Subcutaneous abdominal adipose tissue (tissue), 5 donors: ENCODE results near the gene L1CAM.

ENCODE experiments used
- H3K27ac ChIP-seq: one replicate; pipeline ENCODE4 v1.7.0; 2013; ENCODE audit warnings: low read depth, mild to moderate bottlenecking, inconsistent platforms, low read length, moderate library complexity
- H3K27me3 ChIP-seq, 5 donors: one replicate each; pipeline ENCODE4 v1.7.0; 2013; ENCODE audit warnings: low read length in 5 of 5, inconsistent platforms in 1 of 5; ENCODE audit not compliant: control insufficient read depth in 5 of 5, insufficient read depth in 4 of 5
- H3K36me3 ChIP-seq, 5 donors: one replicate each; pipeline ENCODE4 v1.7.0; 2013; ENCODE audit warnings: low read length in 5 of 5; ENCODE audit not compliant: control insufficient read depth in 5 of 5, insufficient read depth in 5 of 5
- H3K4me1 ChIP-seq, 5 donors: one replicate each; pipeline ENCODE4 v1.7.0; 2013; ENCODE audit warnings: low read length in 5 of 5, mild to moderate bottlenecking in 3 of 5, moderate library complexity in 1 of 5; ENCODE audit not compliant: control insufficient read depth in 5 of 5, insufficient read depth in 5 of 5
- H3K4me3 ChIP-seq, 5 donors: one replicate each; pipeline ENCODE4 v1.7.0; 2013; ENCODE audit warnings: low read length in 5 of 5, low read depth in 1 of 5
- H3K9ac ChIP-seq, 5 donors: one replicate each; pipeline ENCODE4 v1.7.0; 2013; ENCODE audit warnings: low read length in 5 of 5, mild to moderate bottlenecking in 4 of 5, moderate library complexity in 3 of 5
- H3K9me3 ChIP-seq, 5 donors: one replicate each; pipeline ENCODE4 v1.7.0; 2013; ENCODE audit warnings: low read length in 5 of 5; ENCODE audit not compliant: control insufficient read depth in 5 of 5
- donor health status: healthy.
- donor health status: healthy.
- donor health status: healthy.
- donor health status: healthy.
- donor health status: healthy.

L1CAM gene, protein sequence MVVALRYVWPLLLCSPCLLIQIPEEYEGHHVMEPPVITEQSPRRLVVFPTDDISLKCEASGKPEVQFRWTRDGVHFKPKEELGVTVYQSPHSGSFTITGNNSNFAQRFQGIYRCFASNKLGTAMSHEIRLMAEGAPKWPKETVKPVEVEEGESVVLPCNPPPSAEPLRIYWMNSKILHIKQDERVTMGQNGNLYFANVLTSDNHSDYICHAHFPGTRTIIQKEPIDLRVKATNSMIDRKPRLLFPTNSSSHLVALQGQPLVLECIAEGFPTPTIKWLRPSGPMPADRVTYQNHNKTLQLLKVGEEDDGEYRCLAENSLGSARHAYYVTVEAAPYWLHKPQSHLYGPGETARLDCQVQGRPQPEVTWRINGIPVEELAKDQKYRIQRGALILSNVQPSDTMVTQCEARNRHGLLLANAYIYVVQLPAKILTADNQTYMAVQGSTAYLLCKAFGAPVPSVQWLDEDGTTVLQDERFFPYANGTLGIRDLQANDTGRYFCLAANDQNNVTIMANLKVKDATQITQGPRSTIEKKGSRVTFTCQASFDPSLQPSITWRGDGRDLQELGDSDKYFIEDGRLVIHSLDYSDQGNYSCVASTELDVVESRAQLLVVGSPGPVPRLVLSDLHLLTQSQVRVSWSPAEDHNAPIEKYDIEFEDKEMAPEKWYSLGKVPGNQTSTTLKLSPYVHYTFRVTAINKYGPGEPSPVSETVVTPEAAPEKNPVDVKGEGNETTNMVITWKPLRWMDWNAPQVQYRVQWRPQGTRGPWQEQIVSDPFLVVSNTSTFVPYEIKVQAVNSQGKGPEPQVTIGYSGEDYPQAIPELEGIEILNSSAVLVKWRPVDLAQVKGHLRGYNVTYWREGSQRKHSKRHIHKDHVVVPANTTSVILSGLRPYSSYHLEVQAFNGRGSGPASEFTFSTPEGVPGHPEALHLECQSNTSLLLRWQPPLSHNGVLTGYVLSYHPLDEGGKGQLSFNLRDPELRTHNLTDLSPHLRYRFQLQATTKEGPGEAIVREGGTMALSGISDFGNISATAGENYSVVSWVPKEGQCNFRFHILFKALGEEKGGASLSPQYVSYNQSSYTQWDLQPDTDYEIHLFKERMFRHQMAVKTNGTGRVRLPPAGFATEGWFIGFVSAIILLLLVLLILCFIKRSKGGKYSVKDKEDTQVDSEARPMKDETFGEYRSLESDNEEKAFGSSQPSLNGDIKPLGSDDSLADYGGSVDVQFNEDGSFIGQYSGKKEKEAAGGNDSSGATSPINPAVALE

DNA sequence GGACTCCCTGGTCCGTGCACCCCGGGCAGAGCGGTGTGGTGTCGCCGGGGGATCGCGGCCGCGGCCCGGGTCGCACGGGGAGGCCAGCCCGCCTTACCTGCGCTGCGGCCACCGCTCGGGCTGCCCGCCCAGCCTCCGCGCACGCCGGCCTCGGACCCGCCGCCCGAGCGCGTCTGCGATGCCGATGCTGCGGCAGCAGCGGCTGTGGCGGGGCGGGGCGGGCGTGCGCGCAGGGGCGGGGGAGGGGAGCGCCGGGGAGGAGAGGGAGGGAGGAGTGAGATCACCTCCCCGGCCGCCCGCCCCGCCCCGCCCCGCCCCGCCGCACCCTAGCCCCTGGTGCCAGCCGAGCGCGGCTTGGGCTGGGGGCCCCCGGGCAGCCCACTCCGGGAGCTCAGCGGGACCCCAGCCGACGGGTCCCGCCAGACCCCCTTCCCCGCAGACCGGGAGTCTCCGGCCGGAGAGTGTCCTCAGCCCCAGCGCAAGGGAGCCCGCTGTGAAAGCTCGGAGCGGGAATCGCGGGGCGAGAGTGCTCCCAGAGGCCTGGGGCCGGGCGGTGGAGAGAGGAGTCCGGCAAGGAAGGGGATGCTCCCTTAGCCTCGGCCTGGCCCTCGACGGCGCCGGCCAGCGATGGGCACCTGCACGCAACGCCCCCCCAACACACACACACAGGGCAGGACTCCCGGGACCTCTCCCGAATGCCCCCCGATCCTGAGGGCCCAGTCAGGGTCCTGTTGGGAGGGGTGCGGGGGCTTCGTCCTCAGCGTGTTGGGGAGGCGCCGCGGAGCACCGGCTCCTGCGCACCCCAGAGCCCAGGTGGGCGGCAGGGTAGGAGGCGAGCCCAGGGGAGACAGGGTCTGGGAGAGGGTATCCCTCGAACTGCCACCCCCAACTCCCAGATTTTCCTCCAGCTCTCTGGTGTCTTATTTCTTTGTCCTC is at the start of gene L1CAM:
TSS of gene L1CAM (minus strand) at position 206 of the 936 bp plus-strand sequence. CDS start 10,337 bp downstream, outside the sequence.
- H3K4me3 ChIP-seq, result no peak within 1 kb of the TSS
- H3K36me3 ChIP-seq, result no peaks in the 10 kb centered on the region
- H3K27ac ChIP-seq, result no peak within 1 kb of the TSS
- H3K9ac ChIP-seq, result no peak within 1 kb of the TSS
- peaks cover 0 to 6% (median 0%) of the 10 kb centered on the region in 5 donors for H3K4me1 ChIP-seq
- H3K9me3 ChIP-seq, result peaks cover 0 to 4% (median 0%) of the 10 kb centered on the region in 5 donors
- H3K27me3 ChIP-seq, result peaks cover 39 to 75% (median 64%) of the 10 kb centered on the region in 5 donors

DNA sequence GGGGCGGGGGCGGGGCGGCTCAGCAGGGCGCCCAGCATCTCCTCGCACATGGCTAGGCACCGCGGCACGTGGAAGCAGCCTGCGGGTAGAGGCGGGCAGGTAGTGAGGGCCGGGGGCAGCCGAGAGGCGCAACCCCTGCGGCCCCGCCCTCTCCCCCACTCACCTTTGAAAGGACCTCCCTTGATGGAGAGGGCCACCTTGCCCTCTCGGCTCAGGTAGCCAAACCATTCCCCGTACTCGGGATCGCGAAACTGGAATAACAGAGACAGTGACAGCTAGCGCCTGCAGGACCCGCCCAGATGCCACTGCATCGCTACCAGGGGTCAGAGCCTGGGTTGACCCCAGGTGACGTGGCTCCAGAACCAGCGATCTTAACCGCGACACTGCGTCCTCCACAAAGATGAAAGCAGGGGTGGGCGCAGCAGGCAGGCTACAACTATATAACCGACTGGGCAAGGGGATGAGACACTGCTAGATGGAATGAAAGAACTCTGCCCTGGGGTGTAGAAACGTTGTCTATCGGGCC is 49.4 kb upstream of the L1CAM start:
- Histone ChIP-seq H3K36me3 (peaks cover 0 to 29% (median 18%) of the 10 kb centered on the region in 5 donors), H3K9me3 (no peaks in the 10 kb centered on the region), H3K9ac (no peak overlapping the region), H3K27me3 (peaks cover 0 to 19% (median 3%) of the 10 kb centered on the region in 5 donors), H3K27ac (no peak overlapping the region), H3K4me3 (peak overlapping the region in 3 of 5 donors; percentile 26 to 56 (median 36)), H3K4me1 (peaks cover 0 to 27% (median 18%) of the 10 kb centered on the region in 5 donors)

DNA sequence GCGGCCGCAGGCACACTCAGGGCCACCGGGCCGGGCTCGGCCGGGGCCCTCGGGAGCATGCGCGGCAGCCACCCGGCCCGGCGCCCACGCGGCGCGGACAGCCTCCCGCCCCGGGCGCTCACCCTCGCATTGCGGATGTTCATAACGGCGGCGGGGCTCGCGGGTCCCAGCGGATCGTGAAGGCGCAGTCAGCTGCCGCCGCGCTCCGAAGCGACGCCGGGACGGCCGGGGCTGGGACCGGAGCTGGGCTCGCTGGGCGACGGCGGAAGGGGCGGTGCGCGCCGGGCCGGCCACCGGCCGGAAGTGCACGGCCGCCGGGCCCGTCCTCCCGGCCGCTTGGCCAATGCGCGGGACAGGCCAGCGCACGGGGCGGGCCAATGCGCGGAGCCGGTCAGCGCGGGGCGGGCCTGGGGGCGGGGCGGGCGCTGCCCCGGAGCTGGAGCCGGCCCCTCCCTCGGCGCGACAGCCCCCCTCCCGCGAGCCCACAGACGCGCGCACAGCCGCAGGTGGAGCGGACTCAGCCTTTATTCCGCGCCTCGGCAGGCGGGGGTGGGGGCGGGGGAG is 48.9 kb upstream of the L1CAM start, which contains the start of gene NAA10:
TSS of gene NAA10 (minus strand) at position 276 of the 564 bp plus-strand sequence. CDS start at position 143, 133 bp downstream.
- Histone ChIP-seq H3K4me3 (peak within 1 kb of the TSS; percentile 66 to 82 (median 77)), H3K27ac (no peak within 1 kb of the TSS), H3K36me3 (peaks cover 0 to 29% (median 21%) of the 10 kb centered on the region in 5 donors), H3K4me1 (peaks cover 0 to 22% (median 18%) of the 10 kb centered on the region in 5 donors), H3K27me3 (peaks cover 0 to 16% (median 1%) of the 10 kb centered on the region in 5 donors), H3K9me3 (no peaks in the 10 kb centered on the region), H3K9ac (peak within 1 kb of the TSS; percentile 26 to 84 (median 74))

DNA sequence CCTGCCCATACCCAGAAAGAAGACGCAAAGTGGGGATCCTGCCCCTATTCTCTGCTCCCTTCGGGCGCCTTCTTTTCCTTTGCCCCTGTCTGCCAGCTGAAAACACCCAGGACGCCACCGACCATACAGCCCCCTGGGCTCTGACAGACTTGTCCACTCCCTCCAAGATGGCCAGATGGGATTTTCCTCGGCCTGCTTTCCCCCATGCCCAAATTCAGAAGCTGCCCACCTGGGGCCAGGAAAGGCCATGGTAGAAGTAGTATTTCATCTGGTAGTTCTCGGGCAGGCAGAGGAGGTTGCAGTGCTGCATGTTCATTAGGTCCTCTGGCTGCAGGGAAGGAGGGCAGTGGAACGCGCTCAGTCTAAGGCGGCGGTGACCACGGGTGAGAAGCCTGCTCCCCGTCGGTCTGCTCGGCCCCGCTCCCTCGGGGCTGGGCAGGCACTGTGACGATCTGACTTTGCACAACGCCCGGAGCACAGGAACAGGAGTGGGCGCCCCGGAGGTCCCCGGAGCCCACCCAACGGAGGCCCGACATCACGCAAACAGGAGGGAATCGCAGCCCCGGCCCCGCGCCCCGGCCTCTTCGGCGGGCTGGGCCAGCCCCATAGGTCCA is 48.3 kb upstream of the L1CAM start:
- H3K4me3 ChIP-seq, result peak overlapping the region; percentile 66 to 82 (median 77)
- peaks cover 0 to 24% (median 19%) of the 10 kb centered on the region in 5 donors for H3K4me1 ChIP-seq
- H3K27ac ChIP-seq, result no peak overlapping the region
- H3K9me3 ChIP-seq, result no peaks in the 10 kb centered on the region
- H3K36me3 ChIP-seq, result peaks cover 0 to 32% (median 23%) of the 10 kb centered on the region in 5 donors
- peak overlapping the region; percentile 26 to 84 (median 74) for H3K9ac ChIP-seq
- peaks cover 0 to 12% (median 0%) of the 10 kb centered on the region in 5 donors for H3K27me3 ChIP-seq

DNA sequence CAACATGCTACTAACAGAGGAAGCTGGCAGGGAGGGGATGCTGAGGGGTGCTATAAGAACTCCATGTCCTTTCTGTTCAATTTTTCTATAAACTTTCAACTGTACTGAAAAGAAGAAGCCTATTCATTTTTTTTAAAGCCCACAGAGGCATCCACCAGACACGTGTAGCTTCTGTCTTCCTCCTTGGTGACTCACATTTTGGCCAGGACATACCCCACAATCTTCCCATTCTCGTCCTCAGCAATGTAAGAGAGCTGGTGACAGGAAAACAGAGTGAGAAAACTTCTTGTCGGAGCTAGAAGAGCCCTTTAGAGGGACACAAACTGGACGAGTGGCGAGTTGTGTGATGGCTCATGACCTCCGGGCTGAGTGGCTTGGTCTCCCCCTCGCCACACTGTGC is 47.8 kb upstream of the L1CAM start:
- H3K27ac ChIP-seq, result no peak overlapping the region
- peak overlapping the region; percentile 66 to 82 (median 77) for H3K4me3 ChIP-seq
- H3K9ac ChIP-seq, result peak overlapping the region; percentile 26 to 84 (median 52)
- peaks cover 0 to 12% (median 0%) of the 10 kb centered on the region in 5 donors for H3K27me3 ChIP-seq
- peaks cover 0 to 29% (median 24%) of the 10 kb centered on the region in 5 donors for H3K4me1 ChIP-seq
- peaks cover 0 to 32% (median 23%) of the 10 kb centered on the region in 5 donors for H3K36me3 ChIP-seq
- H3K9me3 ChIP-seq, result no peaks in the 10 kb centered on the region

DNA sequence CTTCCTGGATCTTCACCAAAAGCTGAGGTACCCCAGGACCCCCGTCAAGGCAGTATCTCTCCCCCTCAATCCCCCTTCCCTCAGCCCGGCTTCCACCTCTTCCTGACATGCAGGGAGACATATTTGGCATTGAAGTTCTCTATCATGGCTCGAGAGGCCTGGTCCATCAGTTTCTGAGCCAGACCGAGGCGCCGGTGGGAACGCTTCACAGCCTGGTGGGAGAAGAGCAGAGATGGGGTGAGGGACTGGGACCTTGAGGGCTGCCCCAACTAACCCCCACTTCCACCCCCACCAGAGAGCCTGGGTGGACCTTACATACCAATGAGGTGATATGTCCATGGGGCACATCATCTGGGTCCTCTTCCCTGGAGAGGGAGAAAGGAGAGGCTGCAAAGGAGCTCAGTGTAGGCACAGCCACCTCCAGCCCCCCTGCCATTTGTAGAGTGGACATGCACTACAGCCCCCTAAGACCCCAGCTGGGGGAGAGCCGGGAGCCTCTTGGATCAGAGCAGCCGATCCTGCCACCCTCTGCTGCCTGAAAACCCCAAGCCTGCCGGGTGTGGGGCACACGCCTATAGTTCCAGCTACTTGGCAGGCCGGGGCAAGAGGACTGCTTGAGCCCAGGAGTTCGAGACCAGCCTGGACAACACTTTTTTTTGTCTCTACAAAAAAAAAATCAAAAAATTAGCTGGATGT is 46.4 kb upstream of the L1CAM start:
- Histone ChIP-seq H3K9ac (no peak overlapping the region), H3K27me3 (peaks cover 0 to 8% (median 0%) of the 10 kb centered on the region in 5 donors), H3K4me3 (no peak overlapping the region), H3K27ac (no peak overlapping the region), H3K36me3 (peaks cover 0 to 32% (median 23%) of the 10 kb centered on the region in 5 donors), H3K4me1 (peaks cover 3 to 39% (median 33%) of the 10 kb centered on the region in 5 donors), H3K9me3 (no peaks in the 10 kb centered on the region)

DNA sequence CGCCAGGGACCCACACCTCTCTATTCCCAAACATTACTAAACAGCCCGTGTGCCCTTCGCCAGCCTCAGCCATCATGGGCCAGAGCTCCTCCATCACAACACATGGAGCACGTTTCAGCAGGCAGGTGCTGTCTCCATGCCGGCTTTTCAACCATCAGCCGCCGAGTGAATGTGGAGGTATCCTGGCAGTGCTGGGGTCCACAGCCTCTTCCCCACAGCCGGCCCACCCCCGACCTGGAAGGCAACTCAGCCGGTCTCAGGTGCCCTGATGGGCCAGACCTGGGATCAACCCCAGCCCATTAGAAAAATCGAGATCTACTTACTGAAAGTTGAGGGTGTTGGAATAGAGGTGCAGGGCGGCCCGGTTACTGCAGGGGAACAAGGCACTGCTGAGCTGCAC is 45.8 kb upstream of the L1CAM start:
- Histone ChIP-seq H3K36me3 (peaks cover 0 to 32% (median 23%) of the 10 kb centered on the region in 5 donors), H3K4me3 (no peak overlapping the region), H3K9me3 (no peaks in the 10 kb centered on the region), H3K27ac (no peak overlapping the region), H3K4me1 (peaks cover 3 to 45% (median 40%) of the 10 kb centered on the region in 5 donors), H3K27me3 (peaks cover 0 to 9% (median 0%) of the 10 kb centered on the region in 5 donors), H3K9ac (no peak overlapping the region)
